GM21619 (cell line): ENCODE measurements around the gene MAGT1.
"Not testable (repeated sequence)": the region's sequence is repeated elsewhere in the genome, so short reads cannot be mapped to it uniquely, and the experiment has no call there.

Source experiments
- ATAC-seq: cut with Tn5 transposase; IDR thresholded peaks from one replicate; pipeline ENCODE4 v1.9.1; 2021; ENCODE audit not compliant: unreplicated experiment

The MAGT1 gene

DNA sequence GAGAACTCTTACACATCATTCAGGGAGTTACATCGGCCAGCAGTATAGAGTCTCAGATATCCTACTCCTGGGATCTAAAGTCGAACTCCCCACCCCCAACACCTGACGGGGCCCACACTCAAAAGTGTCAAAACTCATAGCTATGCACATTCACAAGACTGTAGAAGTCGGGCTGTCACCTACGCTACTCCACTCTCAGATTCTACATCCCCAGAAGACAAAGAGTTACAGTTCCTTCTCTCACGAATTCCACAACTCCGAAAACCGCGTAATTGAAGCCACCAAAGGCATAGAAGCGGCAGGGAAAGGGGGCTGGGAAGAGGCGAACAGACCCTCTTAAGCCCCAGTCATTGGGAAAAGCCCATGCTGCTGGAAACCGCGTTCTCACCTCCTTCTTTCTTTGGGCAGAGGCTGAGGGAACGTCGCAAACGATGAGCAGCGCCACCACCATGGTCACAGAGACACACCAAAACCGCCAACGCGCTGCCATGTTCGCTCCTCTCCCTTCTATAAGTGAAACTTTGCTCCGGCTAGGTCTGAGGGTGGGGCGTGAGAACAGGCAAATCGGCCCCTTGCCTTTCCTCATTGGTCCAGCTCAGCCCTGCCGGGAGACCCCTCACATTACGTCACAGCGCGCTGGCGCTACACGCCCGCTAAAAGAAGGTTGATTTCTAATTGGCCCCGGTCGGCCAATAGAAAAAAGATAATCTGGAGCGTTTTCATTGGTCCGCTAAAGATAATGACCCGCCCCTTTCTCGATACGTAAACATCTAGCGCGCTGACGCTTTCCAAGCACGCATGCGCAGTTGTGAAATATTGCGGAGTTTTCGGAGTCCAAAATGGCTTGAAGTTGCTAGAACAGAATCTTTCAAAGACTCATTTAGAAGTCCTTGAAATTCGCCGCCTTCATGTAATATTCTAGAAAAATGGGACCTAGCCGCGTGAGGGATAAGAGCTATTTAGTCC is at the start of gene MAGT1:
Gene MAGT1 (minus strand): TSS at position 515 of the 966 bp plus-strand sequence. CDS start 25 bp downstream, at position 490.
- ATAC-seq = peak; percentile 91

- not testable (repeated sequence) for ATAC-seq
These were observed 49.8 kb upstream of the MAGT1 start for GRCh38 chrX:77945031-77945430.

DNA sequence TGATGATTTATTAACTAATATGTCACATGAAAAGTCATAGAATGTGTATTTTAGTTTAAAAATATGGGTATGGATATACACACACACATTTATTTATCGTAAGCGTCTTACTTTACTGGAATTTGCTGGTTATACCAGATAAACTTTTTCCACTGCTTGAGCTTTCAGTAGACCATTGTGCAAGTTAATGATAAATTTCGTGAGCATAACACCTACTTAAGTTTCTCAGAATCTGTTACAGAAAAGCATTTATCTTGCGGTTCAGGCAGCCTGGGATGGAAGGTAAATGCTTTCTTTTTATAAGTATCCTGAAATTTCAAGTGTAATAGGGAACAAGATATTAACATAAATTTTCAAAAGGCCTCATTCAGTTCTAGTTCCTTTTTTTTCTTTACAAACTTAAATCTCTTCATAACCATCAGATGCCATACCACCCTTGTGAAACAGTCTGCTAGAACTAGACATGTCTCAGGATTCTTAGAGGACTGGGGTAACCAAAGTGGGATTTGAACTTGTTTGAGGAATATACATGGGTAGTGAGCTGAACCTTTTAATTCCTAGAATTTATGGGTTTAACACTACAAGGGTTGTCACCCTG is 42.9 kb upstream of the MAGT1 start:
- ATAC-seq = no peak

DNA sequence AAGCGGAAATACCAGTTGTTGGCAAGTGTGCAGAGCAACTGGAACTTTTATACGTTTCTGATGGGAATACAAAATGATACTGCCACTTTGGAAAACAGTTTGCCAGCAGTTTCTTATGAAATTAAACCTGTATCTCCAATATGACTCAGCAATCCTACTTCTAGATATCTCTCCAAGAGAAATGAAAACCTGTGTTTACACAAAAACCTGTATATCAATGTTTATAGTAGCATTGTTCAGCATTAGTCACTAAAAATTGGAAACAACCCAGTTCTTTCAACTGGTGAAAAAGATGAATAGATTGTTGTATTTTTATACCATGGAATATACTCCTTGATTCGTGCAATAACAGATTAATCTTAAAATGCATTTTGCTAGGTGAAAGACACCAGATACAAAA is 42.1 kb upstream of the MAGT1 start:
- ATAC-seq = no peak

DNA sequence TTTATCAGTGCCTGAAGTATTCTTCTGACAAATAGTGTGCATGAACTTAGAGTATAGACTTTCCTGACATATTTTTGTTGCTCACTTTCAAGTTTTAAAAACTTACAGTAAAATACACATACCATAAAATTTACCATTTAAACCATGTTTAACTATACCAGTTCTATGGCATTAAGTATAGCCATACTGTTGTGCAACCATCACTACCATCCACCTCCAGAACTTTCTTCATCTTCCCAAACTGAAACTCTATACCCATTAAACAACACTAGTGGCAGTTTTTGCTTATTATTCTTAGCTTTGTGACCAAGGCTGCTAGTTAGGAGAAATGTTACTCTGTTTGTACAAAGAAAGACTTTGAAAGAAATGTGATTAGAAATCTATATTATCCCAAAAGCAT is 41.1 kb upstream of the MAGT1 start:
- no peak for ATAC-seq

DNA sequence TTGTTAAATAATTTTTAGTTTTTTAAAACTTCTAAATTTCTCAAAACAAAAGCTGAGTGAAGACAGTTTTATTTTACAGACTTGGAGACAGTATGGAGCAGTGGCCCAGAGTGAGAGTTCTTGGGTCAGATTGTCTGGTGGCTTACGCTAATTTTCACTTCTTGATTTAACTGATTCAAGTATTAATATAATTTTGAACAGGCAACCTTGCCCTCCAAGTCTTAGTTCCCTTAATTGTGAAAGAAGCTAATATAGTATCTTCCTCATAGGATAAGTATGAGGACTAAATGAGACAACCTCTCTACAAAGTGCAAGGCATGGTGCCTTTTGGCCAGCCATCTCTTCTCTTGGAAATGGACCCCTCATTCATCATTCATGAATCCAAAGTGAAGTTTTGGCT is 40.7 kb upstream of the MAGT1 start:
- no peak for ATAC-seq

- ATAC-seq = no peak
These were observed 35.3 kb upstream of the MAGT1 start for GRCh38 chrX:77930581-77930980.

GRCh38 chrX:77925764-77926163 is 30.5 kb upstream of the MAGT1 start:
- no peak for ATAC-seq

GRCh38 chrX:77924320-77924859 is 29.2 kb upstream of the MAGT1 start:
- no peak for ATAC-seq

- no peak for ATAC-seq
These were observed 27.6 kb upstream of the MAGT1 start for GRCh38 chrX:77922787-77923186.

DNA sequence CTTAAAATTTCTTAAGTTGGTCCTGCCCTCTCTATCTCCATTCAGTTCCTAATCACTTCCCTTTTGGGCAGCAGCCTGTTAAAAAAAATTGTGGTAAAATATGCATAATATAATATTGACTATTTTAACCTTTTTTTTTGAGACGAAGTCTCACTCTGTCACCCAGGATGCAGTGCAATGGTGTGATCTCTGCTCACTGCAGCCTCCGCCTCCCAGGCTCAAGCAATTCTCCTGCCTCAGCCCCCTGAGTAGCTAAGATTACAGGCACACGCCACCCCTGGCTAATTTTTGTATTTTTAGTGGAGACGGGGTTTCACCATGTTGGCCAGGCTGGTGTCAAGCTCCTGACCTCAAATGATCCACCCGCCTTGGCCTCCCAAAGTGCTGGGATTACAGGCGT is 24.1 kb upstream of the MAGT1 start:
- ATAC-seq = not testable (repeated sequence)

- no peak for ATAC-seq
These were observed 23.3 kb upstream of the MAGT1 start for GRCh38 chrX:77918568-77918967.

DNA sequence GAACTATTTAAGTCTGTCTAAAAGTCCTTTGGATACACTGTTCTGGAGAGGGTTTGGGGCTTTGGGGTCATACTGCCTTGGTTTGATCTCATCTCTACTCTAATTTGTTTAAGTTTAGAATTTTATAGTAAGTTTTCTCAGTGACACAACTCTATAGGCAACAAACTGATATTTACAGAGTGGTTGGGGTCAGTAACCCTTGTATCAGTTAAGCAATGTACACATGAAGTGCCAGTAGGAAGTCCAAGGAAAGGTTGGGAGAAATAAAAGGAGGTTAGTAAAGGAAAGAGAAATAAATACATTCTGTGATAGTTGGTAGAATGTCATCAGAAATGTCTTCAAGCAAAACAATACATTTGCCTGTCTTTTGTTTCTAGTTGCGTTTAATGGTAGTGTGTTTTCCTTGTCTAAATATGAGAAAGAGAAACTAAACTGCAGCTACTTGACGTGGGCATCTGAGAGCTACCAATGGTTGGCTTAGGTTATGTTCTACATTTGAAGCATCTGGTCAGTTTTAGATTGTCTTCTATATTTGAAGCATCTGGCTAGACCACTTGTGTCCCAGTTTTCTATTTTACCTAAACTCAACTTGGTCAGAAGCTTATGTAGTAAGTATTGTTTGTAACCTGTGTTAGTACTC is 22.2 kb upstream of the MAGT1 start:
- no peak for ATAC-seq

DNA sequence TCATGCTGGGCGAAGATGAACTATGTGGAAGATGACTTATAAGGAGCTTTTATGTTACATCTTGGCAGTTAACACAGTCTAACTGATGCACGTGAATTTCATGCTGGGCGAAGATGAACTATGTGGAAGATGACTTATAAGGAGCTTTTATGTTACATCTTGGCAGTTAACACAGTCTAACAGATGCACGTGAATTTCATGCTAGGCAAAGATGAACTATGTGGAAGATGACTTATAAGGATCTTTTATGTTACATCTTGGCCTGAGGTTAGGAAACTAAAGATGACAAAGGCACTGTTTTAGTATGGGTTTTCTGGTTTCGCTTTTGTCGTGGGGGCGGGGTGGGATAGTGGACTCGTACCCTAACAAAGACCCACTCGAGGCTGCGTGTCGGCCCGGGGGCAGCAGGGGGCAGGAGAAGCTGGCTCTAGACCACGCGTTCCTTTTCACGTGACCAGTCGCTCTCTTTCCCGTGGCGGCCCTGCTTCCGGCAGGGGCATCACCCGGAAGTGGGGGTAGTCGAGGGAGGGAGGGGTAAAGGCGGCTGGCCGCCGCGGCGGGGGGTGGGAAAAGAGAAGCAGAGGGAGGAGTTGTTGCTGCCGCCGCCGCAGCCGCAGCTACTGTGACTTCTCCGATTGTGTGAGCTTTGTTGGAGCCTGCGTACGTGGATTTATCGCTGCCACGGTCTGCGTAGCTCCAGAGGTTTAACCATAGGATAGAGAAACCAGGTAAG is 15.0 kb upstream of the MAGT1 start, which contains the start of gene ATP7A:
Gene ATP7A (plus strand): TSS at position 586 of the 733 bp plus-strand sequence. CDS start 60,949 bp downstream, outside the sequence.
- ATAC-seq = peak; percentile 91

- ATAC-seq = no peak
These were observed 6.3 kb upstream of the MAGT1 start for GRCh38 chrX:77901506-77901905.

DNA sequence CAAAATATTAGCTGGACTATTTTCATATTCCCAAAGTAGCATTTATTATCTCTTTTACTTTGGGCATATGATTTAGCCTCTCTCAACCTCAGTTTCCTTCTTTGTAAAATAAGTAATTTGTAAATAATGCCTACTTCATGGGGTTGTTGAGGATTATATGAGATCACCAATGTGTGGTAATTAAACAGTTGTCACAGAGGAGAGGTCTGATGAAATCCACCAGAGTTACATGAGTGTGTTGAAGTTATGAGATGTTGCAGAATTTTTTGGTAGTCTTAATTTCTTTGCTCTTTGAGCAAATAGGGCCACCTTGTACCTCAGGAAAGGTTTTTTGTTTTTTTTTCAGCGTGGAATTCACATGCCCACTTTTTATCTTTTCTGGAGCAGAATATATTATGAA is 5.5 kb upstream of the MAGT1 start:
- ATAC-seq = no peak

- peak; percentile 54 for ATAC-seq
These were observed 4.0 kb upstream of the MAGT1 start, which contains the start of gene COX7B for GRCh38 chrX:77899081-77899828. Gene COX7B, plus strand, starts transcription at chrX:77899468. Its CDS starts 86 bp downstream, at chrX:77899554.

DNA sequence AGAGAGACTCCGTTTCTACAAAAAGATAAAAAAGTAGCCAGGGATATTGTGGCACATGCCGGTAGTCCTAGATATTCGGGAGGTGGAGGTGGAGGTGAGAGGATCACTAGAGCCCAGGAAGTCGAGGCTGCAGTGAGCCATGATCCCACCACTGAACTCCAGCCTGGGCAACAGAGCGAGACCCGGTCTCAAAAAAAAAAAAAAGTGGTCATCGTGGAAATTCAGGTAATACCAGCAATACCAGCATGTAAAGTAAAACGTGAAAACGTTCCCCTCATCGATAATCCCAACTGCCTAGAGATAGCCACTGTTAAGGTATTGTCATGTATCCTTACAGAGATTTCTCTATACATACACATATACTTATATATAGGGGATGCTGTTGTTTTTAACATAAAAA is 1.5 kb downstream of the MAGT1 start:
- ATAC-seq = no peak

DNA sequence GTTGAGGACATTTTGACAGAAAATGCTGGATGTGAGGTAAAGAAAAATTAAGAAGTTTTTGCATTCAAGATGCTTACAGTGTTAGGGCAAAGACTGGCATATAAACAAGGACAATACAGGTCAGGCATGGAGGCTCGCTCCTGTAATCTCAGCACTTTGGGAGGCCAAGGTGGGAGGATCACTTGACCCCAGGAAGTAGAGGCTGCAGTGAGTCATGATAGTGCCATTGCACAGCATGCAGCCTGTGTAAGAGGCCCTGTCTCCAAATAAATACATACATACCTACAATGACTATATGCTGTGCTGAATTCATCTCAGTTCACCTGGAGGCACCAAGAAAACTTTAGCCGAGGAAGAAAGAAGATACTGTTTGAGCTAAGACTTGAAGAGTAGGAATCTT is 2.3 kb downstream of the MAGT1 start:
- ATAC-seq = no peak

GRCh38 chrX:77881418-77881817 is 13.8 kb downstream of the MAGT1 start:
- ATAC-seq = not testable (repeated sequence)
